CD8-positive, alpha-beta memory T cell (primary cell): ENCODE measurements around the gene ARHGEF7. TPM values are rescaled to one million over a fixed set of nuclear protein-coding genes. Genes with fewer than 3 reads are reported as not detected.

Experiments
- CTCF ChIA-PET: fragments of 350-600 bp; sonication (Branson Sonifier 250); formaldehyde crosslinking; loops from one replicate; lab custom pipeline; 2021; ENCODE audit warnings: antibody characterized with exemption; lab: Charles Lee
- POLR2A ChIA-PET: fragments of 350-600 bp; sonication (Branson Sonifier 250); formaldehyde crosslinking; loops from one replicate; lab custom pipeline; 2021; ENCODE audit warnings: antibody characterized with exemption; lab: Charles Lee
- DNase-seq, 5 donors: peaks; one replicate each; pipeline versions ENCODE4 v3.0.0 to v3.0.0-alpha.2; 2020 to 2022; ENCODE audit warnings: mixed read lengths in 1 of 5
- H3K27ac ChIP-seq: one replicate; pipeline ENCODE4 v1.7.0; 2013; ENCODE audit warnings: low read depth, mild to moderate bottlenecking, low read length, moderate library complexity
- H3K27me3 ChIP-seq: 2 replicates; pipeline ENCODE4 v1.7.0; 2013; ENCODE audit warnings: low read length, mild to moderate bottlenecking; ENCODE audit not compliant: insufficient read depth, poor library complexity, severe bottlenecking
- H3K36me3 ChIP-seq: 2 replicates; pipeline ENCODE4 v1.7.0; 2013; ENCODE audit warnings: mild to moderate bottlenecking, low read length, moderate library complexity; ENCODE audit not compliant: insufficient read depth
- H3K4me1 ChIP-seq: 2 replicates; pipeline ENCODE4 v1.7.0; 2013; ENCODE audit warnings: mild to moderate bottlenecking, low read length, moderate library complexity; ENCODE audit not compliant: insufficient read depth
- H3K4me3 ChIP-seq: 2 replicates; pipeline ENCODE4 v1.7.0; 2013; ENCODE audit warnings: mild to moderate bottlenecking, low read length
- H3K9me3 ChIP-seq: 2 replicates; pipeline ENCODE4 v1.7.0; 2013; ENCODE audit warnings: mild to moderate bottlenecking, low read length
- H3K27ac Mint-ChIP-seq, 8 donors: one replicate each; pipeline ENCODE4 v1.8.0; 2020 to 2021; ENCODE audit warnings: mixed read lengths in 8 of 8, mild to moderate bottlenecking in 6 of 8, inconsistent platforms in 3 of 8, moderate library complexity in 3 of 8
- H3K27me3 Mint-ChIP-seq, 2 donors: one replicate each; pipeline ENCODE4 v1.8.0; 2020 to 2021; ENCODE audit warnings: mixed read lengths in 2 of 2, mild to moderate bottlenecking in 1 of 2, moderate library complexity in 1 of 2
- H3K36me3 Mint-ChIP-seq, 3 donors: one replicate each; pipeline ENCODE4 v1.8.0; 2020 to 2021; ENCODE audit warnings: mixed read lengths in 3 of 3, inconsistent platforms in 1 of 3, mild to moderate bottlenecking in 1 of 3
- H3K4me1 Mint-ChIP-seq, 3 donors: one replicate each; pipeline ENCODE4 v1.8.0; 2020 to 2021; ENCODE audit warnings: mixed read lengths in 3 of 3, inconsistent platforms in 1 of 3, mild to moderate bottlenecking in 1 of 3
- H3K4me3 Mint-ChIP-seq, 7 donors: one replicate each; pipeline ENCODE4 v1.8.0; 2020 to 2021; ENCODE audit warnings: mixed read lengths in 7 of 7, mild to moderate bottlenecking in 6 of 7, moderate library complexity in 4 of 7, inconsistent platforms in 2 of 7
- H3K9me3 Mint-ChIP-seq, 5 donors: one replicate each; pipeline ENCODE4 v1.8.0; 2020 to 2022; ENCODE audit warnings: mixed read lengths in 5 of 5, mild to moderate bottlenecking in 3 of 5, moderate library complexity in 2 of 5, inconsistent platforms in 1 of 5
- polyA plus RNA-seq: library from polyadenylated mRNA; unstranded; fragments of 300-500 nt; fragmentation: Illumina TruSeq; gene quantifications from one replicate; pipeline ENCODE4 v1.2.3, GENCODE V29; 2021
- total RNA-seq, 2 experiments: library from RNA; stranded (reverse); gene quantifications; one replicate each; pipeline ENCODE4 v1.2.3, GENCODE V29; 2021

Gene ARHGEF7
- total and polyA plus RNA-seq, 3 experiments from 2014 or later, result 12.0 to 46.2 (median 45.9) TPM

- DNase-seq, result no peak
- Mint-ChIP-seq H3K4me1 (peaks cover 9 to 23% (median 10%) of the 10 kb centered on the region in 3 donors), H3K9me3 (no peaks in the 10 kb centered on the region), H3K36me3 (peaks cover 0 to 85% (median 17%) of the 10 kb centered on the region in 3 donors), H3K4me3 (no peak overlapping the region), H3K27ac (no peak overlapping the region), H3K27me3 (no peaks in the 10 kb centered on the region)
- Histone ChIP-seq H3K4me3 (no peak overlapping the region), H3K27me3 (no peaks in the 10 kb centered on the region), H3K9me3 (no peaks in the 10 kb centered on the region), H3K27ac (no peak overlapping the region), H3K36me3 (peaks cover 12% of the 10 kb centered on the region), H3K4me1 (no peaks in the 10 kb centered on the region)
- ChIA-PET POLR2A (no interaction called here), CTCF (interaction anchor here (1.1 kb wide), 1 partner anchor 12 kb away, joined by 4 read pairs; no protein-coding TSS in a partner anchor)
Observed at GRCh38 chr13:111267784-111268183, 152.7 kb downstream of the ARHGEF7 start.

GRCh38 chr13:111269508-111269907 lies 154.4 kb downstream of the ARHGEF7 start:
- DNase-seq, result no peak
- Mint-ChIP-seq H3K4me3 (no peak overlapping the region), H3K4me1 (peaks cover 4 to 11% (median 6%) of the 10 kb centered on the region in 3 donors), H3K9me3 (no peaks in the 10 kb centered on the region), H3K36me3 (peaks cover 0 to 89% (median 17%) of the 10 kb centered on the region in 3 donors), H3K27ac (peak overlapping the region in 1 of 8 donors; percentile 59), H3K27me3 (no peaks in the 10 kb centered on the region)
- Histone ChIP-seq H3K4me3 (no peak overlapping the region), H3K9me3 (no peaks in the 10 kb centered on the region), H3K4me1 (no peaks in the 10 kb centered on the region), H3K36me3 (peaks cover 14% of the 10 kb centered on the region), H3K27ac (no peak overlapping the region), H3K27me3 (no peaks in the 10 kb centered on the region)
- CTCF ChIA-PET, result no interaction called here
- POLR2A ChIA-PET, result no interaction called here

- peaks cover 18% of the 10 kb centered on the region for H3K36me3 ChIP-seq
- peaks cover 4 to 8% (median 6%) of the 10 kb centered on the region in 3 donors for H3K4me1 Mint-ChIP-seq
- H3K9me3 ChIP-seq, result no peaks in the 10 kb centered on the region
- peaks cover 0 to 90% (median 19%) of the 10 kb centered on the region in 3 donors for H3K36me3 Mint-ChIP-seq
- no peaks in the 10 kb centered on the region for H3K4me1 ChIP-seq
- H3K4me3 ChIP-seq, result no peak overlapping the region
- no peak overlapping the region for H3K4me3 Mint-ChIP-seq
- no peaks in the 10 kb centered on the region for H3K27me3 ChIP-seq
- POLR2A ChIA-PET, result no interaction called here
- CTCF ChIA-PET, result no interaction called here
- no peaks in the 10 kb centered on the region for H3K27me3 Mint-ChIP-seq
- no peak overlapping the region for H3K27ac ChIP-seq
- peak overlapping the region in 3 of 8 donors; percentile 18 to 72 (median 48) for H3K27ac Mint-ChIP-seq
- H3K9me3 Mint-ChIP-seq, result no peaks in the 10 kb centered on the region
- no peak for DNase-seq
Observed at GRCh38 chr13:111270126-111270525, 155.0 kb downstream of the ARHGEF7 start.

GRCh38 chr13:111270765-111271698 lies 155.9 kb downstream of the ARHGEF7 start:
- Histone ChIP-seq H3K4me3 (no peak overlapping the region), H3K27ac (no peak overlapping the region), H3K27me3 (no peaks in the 10 kb centered on the region), H3K4me1 (no peaks in the 10 kb centered on the region), H3K9me3 (no peaks in the 10 kb centered on the region), H3K36me3 (peaks cover 21% of the 10 kb centered on the region)
- DNase-seq, result no peak
- Mint-ChIP-seq H3K36me3 (peaks cover 0 to 94% (median 28%) of the 10 kb centered on the region in 3 donors), H3K4me3 (peak overlapping the region in 1 of 7 donors; percentile 63), H3K4me1 (peaks cover 4 to 5% (median 4%) of the 10 kb centered on the region in 3 donors), H3K9me3 (no peaks in the 10 kb centered on the region), H3K27ac (no peak overlapping the region), H3K27me3 (no peaks in the 10 kb centered on the region)
- ChIA-PET CTCF (no interaction called here), POLR2A (no interaction called here)

DNA sequence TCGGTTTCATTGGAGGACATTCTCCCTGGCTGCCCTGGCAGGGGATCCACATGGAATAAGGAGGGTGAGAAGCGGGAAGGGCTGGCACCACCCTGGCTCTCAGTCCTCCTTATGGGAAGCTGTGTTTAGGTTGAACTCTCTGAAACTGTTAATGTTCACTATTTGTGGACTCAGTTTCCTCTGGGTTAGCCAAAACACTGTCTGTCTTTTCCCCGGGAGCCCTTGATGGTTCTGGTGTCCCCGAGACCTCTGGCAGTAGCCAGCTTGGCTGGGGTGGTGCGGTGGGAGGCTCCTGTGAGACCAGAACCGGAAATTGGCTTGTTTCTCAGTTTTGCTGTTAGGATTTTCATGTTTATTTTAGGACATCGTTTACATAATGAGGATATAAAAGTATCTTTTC lies 157.0 kb downstream of the ARHGEF7 start:
- H3K27ac Mint-ChIP-seq, result no peak overlapping the region
- peaks cover 0 to 2% (median 0%) of the 10 kb centered on the region in 3 donors for H3K4me1 Mint-ChIP-seq

DNA sequence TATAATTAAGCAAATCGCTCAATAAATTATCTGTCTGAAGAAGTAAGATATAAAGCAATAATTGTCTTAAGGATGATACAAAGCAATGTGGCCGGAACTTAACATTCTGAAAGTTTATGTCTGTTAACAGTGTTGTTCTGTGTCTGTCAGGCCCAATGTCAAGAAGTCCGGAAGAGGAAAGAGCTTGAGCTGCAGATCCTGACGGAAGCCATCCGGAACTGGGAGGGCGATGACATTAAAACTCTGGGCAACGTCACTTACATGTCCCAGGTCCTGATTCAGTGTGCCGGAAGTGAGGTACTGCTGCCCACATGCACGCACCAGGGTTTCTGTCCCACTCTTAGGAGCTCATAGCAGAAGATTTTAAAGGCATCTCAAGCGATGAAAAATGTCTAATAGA lies 160.3 kb downstream of the ARHGEF7 start:
- H3K36me3 ChIP-seq, result peaks cover 31% of the 10 kb centered on the region
- Mint-ChIP-seq H3K4me1 (peaks cover 0 to under 1% (median 0%) of the 10 kb centered on the region in 3 donors), H3K27ac (peak overlapping the region in 3 of 8 donors; percentile 18 to 52 (median 41))

More for the DNA sequence above, 157.0 kb downstream of the ARHGEF7 start:
- Mint-ChIP-seq H3K27me3 (no peaks in the 10 kb centered on the region), H3K9me3 (no peaks in the 10 kb centered on the region), H3K4me3 (no peak overlapping the region), H3K36me3 (peaks cover 0 to 94% (median 27%) of the 10 kb centered on the region in 3 donors)
- no peak overlapping the region for H3K4me3 ChIP-seq
- no peak for DNase-seq
- ChIA-PET CTCF (no interaction called here), POLR2A (no interaction called here)
- peaks cover 21% of the 10 kb centered on the region for H3K36me3 ChIP-seq
- H3K4me1 ChIP-seq, result no peaks in the 10 kb centered on the region
- no peaks in the 10 kb centered on the region for H3K27me3 ChIP-seq
- no peak overlapping the region for H3K27ac ChIP-seq
- no peaks in the 10 kb centered on the region for H3K9me3 ChIP-seq

DNA sequence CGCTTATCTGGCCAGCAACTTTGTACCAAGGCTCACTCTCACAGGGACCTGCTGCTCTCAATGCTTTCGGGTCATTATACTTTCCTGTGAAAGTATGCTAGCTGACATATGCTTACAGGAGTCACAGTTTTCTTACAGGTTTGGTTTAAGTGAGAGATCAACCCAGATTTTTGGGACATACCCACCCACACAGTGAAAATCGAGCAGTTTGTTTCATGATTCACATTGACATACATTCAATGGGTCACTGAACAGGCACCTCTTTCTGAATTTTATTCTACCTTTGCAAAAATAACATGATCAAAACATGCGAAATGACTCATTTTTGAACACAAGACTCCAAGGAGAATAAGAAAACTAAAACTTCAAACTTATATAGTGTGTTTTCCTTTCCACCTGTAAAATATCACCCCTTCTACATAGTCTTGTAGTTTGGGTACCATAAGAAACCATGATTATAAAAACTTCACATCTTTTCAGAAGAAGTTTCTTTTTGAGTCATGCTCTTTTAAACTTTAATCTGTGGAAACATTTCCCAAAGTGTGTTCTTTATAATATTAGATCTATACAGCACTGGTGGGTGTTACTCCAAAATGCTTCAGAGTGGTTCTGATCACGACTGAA lies 161.0 kb downstream of the ARHGEF7 start:
- DNase-seq, result no peak
- Histone ChIP-seq H3K27me3 (no peaks in the 10 kb centered on the region), H3K36me3 (peaks cover 32% of the 10 kb centered on the region), H3K9me3 (no peaks in the 10 kb centered on the region), H3K27ac (no peak overlapping the region), H3K4me3 (no peak overlapping the region), H3K4me1 (no peaks in the 10 kb centered on the region)
- no peak overlapping the region for H3K4me3 Mint-ChIP-seq
- no peak overlapping the region for H3K27ac Mint-ChIP-seq
- ChIA-PET POLR2A (no interaction called here), CTCF (interaction anchor here (0.8 kb wide), 1 partner anchor 26 kb away, joined by 3 read pairs; no protein-coding TSS in a partner anchor)
- peaks cover 4 to 97% (median 34%) of the 10 kb centered on the region in 3 donors for H3K36me3 Mint-ChIP-seq
- no peaks in the 10 kb centered on the region for H3K4me1 Mint-ChIP-seq
- H3K27me3 Mint-ChIP-seq, result no peaks in the 10 kb centered on the region
- no peaks in the 10 kb centered on the region for H3K9me3 Mint-ChIP-seq

More for the DNA sequence above, 160.3 kb downstream of the ARHGEF7 start:
- Histone ChIP-seq H3K4me1 (no peaks in the 10 kb centered on the region), H3K27me3 (no peaks in the 10 kb centered on the region), H3K9me3 (no peaks in the 10 kb centered on the region), H3K4me3 (no peak overlapping the region), H3K27ac (no peak overlapping the region)
- H3K27me3 Mint-ChIP-seq, result no peaks in the 10 kb centered on the region
- POLR2A ChIA-PET, result no interaction called here
- no peak overlapping the region for H3K4me3 Mint-ChIP-seq
- no peak for DNase-seq
- peaks cover 0 to 98% (median 35%) of the 10 kb centered on the region in 3 donors for H3K36me3 Mint-ChIP-seq
- CTCF ChIA-PET, result interaction anchor here (0.8 kb wide), 1 partner anchor 25 kb away, joined by 3 read pairs; no protein-coding TSS in a partner anchor
- no peaks in the 10 kb centered on the region for H3K9me3 Mint-ChIP-seq

DNA sequence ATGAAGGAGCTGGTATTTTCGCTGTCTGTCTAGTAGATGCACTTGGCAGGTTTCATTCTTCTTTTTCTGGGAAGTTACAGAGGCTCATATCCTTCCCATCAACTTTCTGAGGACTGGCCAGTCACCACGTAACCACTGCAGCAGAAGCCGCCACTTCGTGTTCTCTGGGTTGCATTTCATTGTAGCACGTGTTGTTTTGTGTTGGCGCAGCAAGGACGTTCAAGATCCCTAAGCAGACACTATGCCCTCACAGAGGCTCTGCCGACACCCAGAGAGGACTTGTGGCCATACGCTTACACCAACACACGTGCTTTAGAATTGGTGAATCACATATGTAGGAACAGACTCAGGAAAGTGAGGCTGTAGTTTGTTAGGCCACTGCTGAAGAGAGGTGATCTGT lies 163.1 kb downstream of the ARHGEF7 start:
- POLR2A ChIA-PET, result no interaction called here
- H3K27me3 Mint-ChIP-seq, result no peaks in the 10 kb centered on the region

More for the DNA sequence above, 163.1 kb downstream of the ARHGEF7 start:
- Histone ChIP-seq H3K9me3 (no peaks in the 10 kb centered on the region), H3K36me3 (peaks cover 35% of the 10 kb centered on the region), H3K27me3 (no peaks in the 10 kb centered on the region), H3K4me3 (no peak overlapping the region), H3K4me1 (no peaks in the 10 kb centered on the region), H3K27ac (no peak overlapping the region)
- CTCF ChIA-PET, result no interaction called here
- Mint-ChIP-seq H3K9me3 (no peaks in the 10 kb centered on the region), H3K4me3 (no peak overlapping the region), H3K4me1 (no peaks in the 10 kb centered on the region), H3K27ac (no peak overlapping the region), H3K36me3 (peaks cover 4 to 96% (median 39%) of the 10 kb centered on the region in 3 donors)
- DNase-seq, result no peak
